ENCODE measurements around the gene ADGRL1.
"Not testable (repeated sequence)": the region's sequence is repeated elsewhere in the genome, so short reads cannot be mapped to it uniquely, and the experiment has no call there.

ADGRL1 gene

DNA sequence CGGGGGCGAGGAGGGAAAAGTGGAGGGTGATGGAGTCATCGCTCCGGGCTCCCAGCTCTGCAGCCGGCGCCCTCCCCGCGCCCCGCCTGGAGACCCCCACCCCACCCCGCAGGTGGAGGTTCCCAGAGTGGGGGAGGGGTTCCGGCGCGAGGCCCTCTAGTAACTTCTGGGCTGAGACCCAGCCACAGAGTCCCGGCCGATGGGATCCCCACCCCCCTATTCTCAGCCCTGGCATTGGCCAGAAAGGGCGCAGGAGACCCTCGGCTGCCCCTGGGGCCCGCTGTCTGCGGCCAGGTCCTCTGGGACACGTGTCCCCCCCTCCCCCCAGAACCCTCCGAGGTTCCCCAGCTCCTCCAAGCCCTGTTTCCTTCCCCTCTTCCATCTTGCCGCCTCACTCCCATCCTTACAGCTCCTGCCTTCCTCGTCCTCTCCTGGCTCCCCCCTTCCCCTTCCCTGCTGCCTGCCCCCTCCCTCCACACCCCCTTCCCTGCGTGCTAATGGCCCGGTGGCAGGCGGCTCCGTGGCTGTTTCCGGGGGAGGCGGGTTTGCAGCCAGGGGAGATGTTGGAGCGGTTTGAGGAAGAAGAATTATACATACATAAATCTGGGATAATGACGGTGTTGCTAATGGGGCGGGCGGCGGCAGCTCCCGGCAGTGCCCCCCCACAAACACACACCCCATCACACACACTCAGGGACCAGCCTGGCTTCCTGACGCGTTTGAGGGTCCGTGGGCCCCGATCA is 43.2 kb upstream of the ADGRL1 start:
- not testable (repeated sequence) for H3K4me2 ChIP-seq (ENCODE audit: low read depth, low read length, poor library complexity, severe bottlenecking); H4K20me1 ChIP-seq (ENCODE audit: low read depth, low read length); H3F3A ChIP-seq (ENCODE audit: insufficient read depth); H3K27me3 ChIP-seq (ENCODE audit: low read length); H3K4me3 ChIP-seq (ENCODE audit: insufficient read depth, low read length, poor library complexity, severe bottlenecking); H3K36me3 ChIP-seq (ENCODE audit: low read length); H3K9ac ChIP-seq (ENCODE audit: low read length); H2AFZ ChIP-seq (ENCODE audit: low read depth, low read length, severe bottlenecking); H3K9me2 ChIP-seq (replicated peaks; ENCODE audit: insufficient read depth, low read length); H3K79me2 ChIP-seq (ENCODE audit: insufficient read depth, low read length); H3K9me3 ChIP-seq (ENCODE audit: insufficient read depth, low read length); H3K27ac ChIP-seq (ENCODE audit: low read depth, low read length)

- no peaks in the 10 kb centered on the region for H3K36me3 ChIP-seq (ENCODE audit: low read length)
- no peaks in the 10 kb centered on the region for H4K20me1 ChIP-seq (ENCODE audit: low read depth, low read length)
- H2AFZ ChIP-seq (ENCODE audit: low read depth, low read length, severe bottlenecking), result no peak overlapping the region
- H3K79me2 ChIP-seq (ENCODE audit: insufficient read depth, low read length), result no peaks in the 10 kb centered on the region
- no peak overlapping the region for H3K9ac ChIP-seq (ENCODE audit: low read length)
- H3K4me3 ChIP-seq (ENCODE audit: insufficient read depth, low read length, poor library complexity, severe bottlenecking), result no peak overlapping the region
- no peaks in the 10 kb centered on the region for H3F3A ChIP-seq (ENCODE audit: insufficient read depth)
- H3K4me2 ChIP-seq (ENCODE audit: low read depth, low read length, poor library complexity, severe bottlenecking), result no peak overlapping the region
- H3K27me3 ChIP-seq (ENCODE audit: low read length), result no peaks in the 10 kb centered on the region
- TF ChIP-seq CTCF (IDR thresholded peaks at IDR 0.05; ENCODE audit: insufficient read depth, low read length, poor library complexity, severe bottlenecking) (no peak), EZH2phosphoT487 (conservative IDR thresholded peaks at IDR 0.05; ENCODE audit: low read length) (no peak)
- H3K9me2 ChIP-seq (replicated peaks; ENCODE audit: insufficient read depth, low read length), result no peaks in the 10 kb centered on the region
- H3K9me3 ChIP-seq (ENCODE audit: insufficient read depth, low read length), result no peaks in the 10 kb centered on the region
- no peak overlapping the region for H3K27ac ChIP-seq (ENCODE audit: low read depth, low read length)
Observed at GRCh38 chr19:14248578-14249011, 42.6 kb upstream of the ADGRL1 start.

DNA sequence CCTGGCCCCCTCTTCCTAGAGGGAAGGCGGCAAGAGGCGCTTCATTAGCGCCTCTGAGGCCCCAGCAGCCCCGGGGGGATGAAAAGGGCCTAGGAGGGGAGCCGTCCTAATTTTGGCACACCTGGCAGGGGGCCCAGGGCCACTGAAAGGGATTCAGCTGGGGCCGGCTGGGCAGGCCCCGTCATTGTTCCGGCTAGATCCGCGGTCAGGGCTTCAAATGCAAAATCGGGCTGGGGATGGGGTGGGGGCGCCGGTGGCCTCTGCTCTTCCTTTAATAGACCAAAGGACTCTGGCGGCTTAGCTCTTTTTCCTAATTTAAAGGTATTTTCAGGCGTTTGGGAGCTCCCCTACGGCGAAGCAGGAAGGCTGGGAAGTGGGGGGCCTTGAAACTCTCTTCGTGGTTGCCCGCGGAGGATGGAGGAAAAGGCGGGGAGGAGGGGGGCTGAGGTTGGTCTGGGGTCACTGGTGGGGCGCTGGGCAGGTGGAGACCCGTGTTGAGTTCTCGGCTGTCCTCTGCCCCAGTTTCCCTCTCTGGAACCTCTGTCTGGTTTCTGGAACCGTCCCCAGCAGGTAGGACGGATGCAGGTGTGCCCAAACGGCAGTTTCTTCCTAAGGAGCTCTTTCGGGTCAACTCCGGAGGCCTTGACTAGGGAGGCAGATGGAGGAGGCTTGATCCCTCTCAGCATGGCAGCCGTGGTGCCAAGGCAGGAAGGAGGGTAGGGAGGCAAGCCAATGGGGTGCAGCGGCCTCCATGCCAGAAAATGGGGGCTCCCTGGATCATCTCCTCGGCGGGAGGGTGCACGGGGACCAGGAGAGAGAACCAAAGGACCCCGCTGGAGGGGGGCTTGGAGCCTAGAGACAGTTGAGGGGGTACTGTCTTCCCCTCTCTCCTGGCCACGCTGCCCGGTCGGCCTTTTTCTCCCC is 41.8 kb upstream of the ADGRL1 start:
- not testable (repeated sequence) for H3K4me3 ChIP-seq (ENCODE audit: insufficient read depth, low read length, poor library complexity, severe bottlenecking); H3K9me2 ChIP-seq (replicated peaks; ENCODE audit: insufficient read depth, low read length); H2AFZ ChIP-seq (ENCODE audit: low read depth, low read length, severe bottlenecking); H3F3A ChIP-seq (ENCODE audit: insufficient read depth); H4K20me1 ChIP-seq (ENCODE audit: low read depth, low read length); H3K36me3 ChIP-seq (ENCODE audit: low read length); H3K9ac ChIP-seq (ENCODE audit: low read length); H3K4me2 ChIP-seq (ENCODE audit: low read depth, low read length, poor library complexity, severe bottlenecking); H3K27ac ChIP-seq (ENCODE audit: low read depth, low read length); H3K9me3 ChIP-seq (ENCODE audit: insufficient read depth, low read length); H3K79me2 ChIP-seq (ENCODE audit: insufficient read depth, low read length); H3K27me3 ChIP-seq (ENCODE audit: low read length)

DNA sequence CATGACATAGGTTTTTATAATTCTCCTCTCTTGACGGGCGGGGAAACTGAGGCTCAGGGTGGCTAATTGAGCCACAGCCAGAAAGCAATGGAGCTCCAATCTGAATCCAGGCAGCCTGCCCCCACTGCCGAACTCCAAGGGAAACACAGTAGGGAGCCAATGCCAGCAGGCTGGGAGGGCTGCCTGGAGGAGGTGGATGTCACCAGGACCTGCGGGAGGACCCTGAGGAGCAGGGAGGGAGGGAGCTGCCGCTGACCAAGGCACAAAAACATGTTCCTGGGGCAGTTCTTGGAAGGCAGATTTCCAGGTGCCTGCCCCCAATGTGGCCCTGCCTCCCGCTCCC is 41.2 kb upstream of the ADGRL1 start:
- H2AFZ ChIP-seq (ENCODE audit: low read depth, low read length, severe bottlenecking); H3K4me3 ChIP-seq (ENCODE audit: insufficient read depth, low read length, poor library complexity, severe bottlenecking): not testable (repeated sequence)

GRCh38 chr19:14244393-14244792 is 38.4 kb upstream of the ADGRL1 start:
- H3F3A ChIP-seq (ENCODE audit: insufficient read depth); H3K27ac ChIP-seq (ENCODE audit: low read depth, low read length); H3K9ac ChIP-seq (ENCODE audit: low read length); H3K79me2 ChIP-seq (ENCODE audit: insufficient read depth, low read length); H3K36me3 ChIP-seq (ENCODE audit: low read length); H3K4me3 ChIP-seq (ENCODE audit: insufficient read depth, low read length, poor library complexity, severe bottlenecking); H3K9me3 ChIP-seq (ENCODE audit: insufficient read depth, low read length); H3K4me2 ChIP-seq (ENCODE audit: low read depth, low read length, poor library complexity, severe bottlenecking); H3K9me2 ChIP-seq (replicated peaks; ENCODE audit: insufficient read depth, low read length); H3K27me3 ChIP-seq (ENCODE audit: low read length); H2AFZ ChIP-seq (ENCODE audit: low read depth, low read length, severe bottlenecking); H4K20me1 ChIP-seq (ENCODE audit: low read depth, low read length): not testable (repeated sequence)

More for the DNA sequence above, 41.2 kb upstream of the ADGRL1 start:
- H4K20me1 ChIP-seq (ENCODE audit: low read depth, low read length); H3K4me2 ChIP-seq (ENCODE audit: low read depth, low read length, poor library complexity, severe bottlenecking); H3K9me3 ChIP-seq (ENCODE audit: insufficient read depth, low read length); H3K9me2 ChIP-seq (replicated peaks; ENCODE audit: insufficient read depth, low read length); H3K36me3 ChIP-seq (ENCODE audit: low read length); H3K9ac ChIP-seq (ENCODE audit: low read length); H3F3A ChIP-seq (ENCODE audit: insufficient read depth); H3K79me2 ChIP-seq (ENCODE audit: insufficient read depth, low read length); H3K27me3 ChIP-seq (ENCODE audit: low read length); H3K27ac ChIP-seq (ENCODE audit: low read depth, low read length): not testable (repeated sequence)

DNA sequence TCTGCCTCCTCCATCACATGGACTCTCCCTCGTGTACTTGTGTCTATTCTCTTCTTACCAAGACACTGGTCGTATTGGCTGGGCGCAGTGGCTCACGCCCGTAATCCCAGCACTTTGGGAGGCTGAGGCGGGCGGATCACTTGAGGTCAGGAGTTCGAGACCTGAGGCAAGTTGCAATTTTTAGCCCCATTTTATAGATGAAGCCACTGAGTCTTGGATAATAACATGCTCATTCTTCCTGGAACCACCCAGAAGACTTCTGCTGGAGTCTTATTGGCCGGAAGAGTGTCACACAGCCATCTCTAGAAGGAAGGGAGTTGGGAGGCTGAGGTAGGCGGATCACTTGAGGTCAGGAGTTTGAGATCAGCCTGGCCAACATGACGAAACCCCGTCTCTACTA is 37.7 kb upstream of the ADGRL1 start:
- not testable (repeated sequence) for H3K27ac ChIP-seq (ENCODE audit: low read depth, low read length); H3K4me3 ChIP-seq (ENCODE audit: insufficient read depth, low read length, poor library complexity, severe bottlenecking); H2AFZ ChIP-seq (ENCODE audit: low read depth, low read length, severe bottlenecking); H3K27me3 ChIP-seq (ENCODE audit: low read length); H3K9me2 ChIP-seq (replicated peaks; ENCODE audit: insufficient read depth, low read length); H3K79me2 ChIP-seq (ENCODE audit: insufficient read depth, low read length); H3K9me3 ChIP-seq (ENCODE audit: insufficient read depth, low read length); H4K20me1 ChIP-seq (ENCODE audit: low read depth, low read length); H3K4me2 ChIP-seq (ENCODE audit: low read depth, low read length, poor library complexity, severe bottlenecking); H3F3A ChIP-seq (ENCODE audit: insufficient read depth); H3K9ac ChIP-seq (ENCODE audit: low read length); H3K36me3 ChIP-seq (ENCODE audit: low read length)
